KOPT-K1 (cell line): ENCODE data around the gene ST3GAL5.
"Not testable (repeated sequence)": the region's sequence is repeated elsewhere in the genome, so short reads cannot be mapped to it uniquely, and the experiment has no call there.

ENCODE experiments used
- H3K27ac ChIP-seq: fragments of 200-600 bp; sonication (generic); 2 replicates; pipeline ENCODE4 v1.5.1; 2016; ENCODE audit warnings: antibody characterized with exemption, mild to moderate bottlenecking, low read depth, low read length; ENCODE audit not compliant: poor library complexity, severe bottlenecking
- H3K36me3 ChIP-seq: fragments of 200-600 bp; sonication (generic); 2 replicates; pipeline ENCODE4 v1.5.1; 2017; ENCODE audit warnings: antibody characterized with exemption, mild to moderate bottlenecking, low read length, moderate library complexity; ENCODE audit not compliant: insufficient read depth
- H3K9me3 ChIP-seq: fragments of 200-600 bp; sonication (generic); 2 replicates; pipeline ENCODE4 v1.5.1; 2017; ENCODE audit warnings: antibody characterized with exemption, low read length, mild to moderate bottlenecking; ENCODE audit not compliant: insufficient read depth, poor library complexity, severe bottlenecking

The ST3GAL5 gene

DNA sequence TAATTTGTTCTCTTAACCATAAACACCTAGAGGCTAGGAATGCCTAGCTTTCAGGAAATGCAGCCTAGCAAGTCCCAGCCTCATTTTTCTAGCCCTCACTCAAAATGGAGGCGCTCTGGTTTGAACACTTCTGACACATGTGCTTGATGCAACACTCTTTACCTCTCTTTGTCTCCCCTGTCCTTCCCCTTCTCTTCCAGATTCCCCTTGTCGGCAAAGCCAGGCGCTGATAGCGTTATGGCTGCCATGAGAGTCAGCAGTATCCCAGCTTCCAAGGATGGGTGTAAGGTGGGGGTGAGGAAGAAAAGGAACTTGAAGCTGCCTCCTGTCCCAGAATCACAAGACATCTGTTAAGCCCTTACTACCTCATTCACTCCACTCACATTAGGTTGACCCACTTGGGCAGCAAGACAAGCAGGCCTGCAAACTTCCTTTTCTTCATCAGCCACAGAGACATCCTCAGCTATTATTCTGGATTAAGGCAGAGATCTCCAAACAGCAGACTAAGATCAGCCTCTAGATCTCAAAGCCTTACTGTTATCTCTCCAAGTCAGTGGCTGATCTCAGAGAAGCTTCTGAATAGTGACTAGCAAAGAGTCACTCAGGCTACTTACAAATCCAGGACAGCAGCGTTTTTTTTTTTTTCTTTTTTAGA lies 1.9 kb upstream of the ST3GAL5 start:
- peaks cover 14% of the 10 kb centered on the region for H3K9me3 ChIP-seq
- no peaks in the 10 kb centered on the region for H3K36me3 ChIP-seq
- H3K27ac ChIP-seq, result no peak overlapping the region

- H3K9me3 ChIP-seq, result peaks cover 5% of the 10 kb centered on the region
- H3K27ac ChIP-seq, result peak overlapping the region; percentile 61
- H3K36me3 ChIP-seq, result no peaks in the 10 kb centered on the region
Measured at GRCh38 chr2:85889627-85890281, 964 bp upstream of the ST3GAL5 start.

- Histone ChIP-seq H3K27ac (peak overlapping the region; percentile 61), H3K9me3 (no peaks in the 10 kb centered on the region)
Measured at GRCh38 chr2:85888020-85888683, 638 bp downstream of the ST3GAL5 start.

GRCh38 chr2:85887566-85888019 lies 1.2 kb downstream of the ST3GAL5 start:
- Histone ChIP-seq H3K9me3 (no peaks in the 10 kb centered on the region), H3K36me3 (no peaks in the 10 kb centered on the region), H3K27ac (peak overlapping the region; percentile 61)

More at GRCh38 chr2:85888020-85888683, 638 bp downstream of the ST3GAL5 start:
- no peaks in the 10 kb centered on the region for H3K36me3 ChIP-seq

DNA sequence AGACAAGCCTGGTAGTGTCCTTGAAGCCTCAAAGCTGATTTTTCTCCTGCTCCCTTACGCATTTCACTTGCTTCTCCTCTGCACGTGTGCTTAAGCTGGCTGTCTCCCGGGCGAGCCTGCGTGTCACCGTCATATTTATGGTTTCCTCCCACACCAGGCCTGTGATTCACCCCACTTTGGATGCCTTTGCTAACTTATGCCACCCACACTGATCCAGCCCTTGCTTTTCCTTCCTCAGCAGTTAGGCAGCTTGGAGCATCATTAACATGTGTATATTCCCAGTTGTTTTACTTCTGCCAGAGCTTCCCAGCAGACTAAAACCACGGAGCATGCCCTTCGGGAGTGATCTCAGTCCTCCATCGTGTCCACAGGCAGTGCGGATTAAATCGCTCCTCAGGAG lies 2.2 kb downstream of the ST3GAL5 start:
- Histone ChIP-seq H3K9me3 (peaks cover 9% of the 10 kb centered on the region), H3K27ac (no peak overlapping the region), H3K36me3 (no peaks in the 10 kb centered on the region)

DNA sequence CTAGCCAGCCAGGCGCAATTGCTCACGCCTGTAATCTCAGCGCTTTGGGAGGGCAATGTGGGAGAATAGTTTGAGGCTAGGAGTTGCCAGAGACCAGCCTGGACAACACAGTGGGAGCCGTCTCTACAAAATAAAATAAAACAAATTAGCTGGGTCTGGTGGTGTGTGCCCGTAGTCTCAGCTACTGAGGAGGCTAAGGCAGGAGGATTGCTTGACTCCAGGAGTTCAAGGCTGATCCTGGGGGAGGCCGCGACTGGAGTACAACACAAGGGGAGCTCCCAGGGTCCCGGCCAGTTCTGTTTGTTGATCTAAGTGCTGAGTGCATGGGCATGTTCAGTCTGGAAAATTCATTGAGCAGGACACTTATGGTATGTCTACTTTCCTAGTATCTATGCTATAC lies 2.6 kb downstream of the ST3GAL5 start:
- Histone ChIP-seq H3K27ac (no peak overlapping the region), H3K36me3 (no peaks in the 10 kb centered on the region), H3K9me3 (peaks cover 13% of the 10 kb centered on the region)

- not testable (repeated sequence) for H3K27ac ChIP-seq, H3K36me3 ChIP-seq
- peaks cover 18% of the 10 kb centered on the region for H3K9me3 ChIP-seq
Measured at GRCh38 chr2:85881781-85882180, 7.0 kb downstream of the ST3GAL5 start.

GRCh38 chr2:85880716-85881328 lies 8.0 kb downstream of the ST3GAL5 start:
- H3K36me3 ChIP-seq, H3K27ac ChIP-seq: not testable (repeated sequence)
- peaks cover 18% of the 10 kb centered on the region for H3K9me3 ChIP-seq

- peaks cover 18% of the 10 kb centered on the region for H3K9me3 ChIP-seq
Measured at GRCh38 chr2:85878719-85879370, 9.9 kb downstream of the ST3GAL5 start.

DNA sequence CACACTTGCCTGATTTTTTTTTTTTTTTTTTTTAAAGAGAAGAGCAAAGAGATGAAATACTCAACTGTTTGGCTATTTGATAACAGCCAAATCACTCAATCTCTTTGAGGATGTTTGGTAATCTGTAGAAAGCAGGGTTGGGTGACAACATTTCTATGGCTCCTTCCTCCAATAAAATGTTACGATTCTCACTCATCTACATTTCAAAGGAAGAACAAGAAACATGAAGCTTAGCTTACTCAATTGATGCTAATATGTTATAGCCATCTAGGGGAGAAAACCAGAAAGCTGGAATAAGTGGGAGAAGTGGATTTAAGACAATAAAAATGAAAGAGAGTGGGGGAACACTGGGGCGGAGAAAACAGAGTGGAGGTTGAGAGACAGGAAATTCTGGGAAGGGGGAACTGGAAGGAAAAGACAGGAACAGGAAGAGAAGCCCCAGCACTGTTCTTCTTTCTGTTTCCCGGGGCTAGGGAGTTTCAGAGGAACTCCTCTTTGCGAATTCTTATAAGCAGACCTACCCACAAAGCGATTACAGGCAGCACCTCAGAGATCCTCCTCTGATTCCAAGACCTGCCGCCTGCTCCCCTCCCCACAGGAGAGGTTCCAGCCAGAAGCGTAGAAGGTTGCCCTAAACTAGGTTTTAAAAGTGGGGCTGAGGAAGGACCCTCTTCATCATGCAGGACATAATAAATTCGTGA lies 13.3 kb downstream of the ST3GAL5 start:
- Histone ChIP-seq H3K36me3 (no peaks in the 10 kb centered on the region), H3K27ac (no peak overlapping the region)

More at GRCh38 chr2:85878719-85879370, 9.9 kb downstream of the ST3GAL5 start:
- Histone ChIP-seq H3K27ac (peak overlapping the region; percentile 27), H3K36me3 (no peaks in the 10 kb centered on the region)

GRCh38 chr2:85873679-85874078 lies 15.1 kb downstream of the ST3GAL5 start:
- Histone ChIP-seq H3K36me3 (no peaks in the 10 kb centered on the region), H3K27ac (no peak overlapping the region), H3K9me3 (no peaks in the 10 kb centered on the region)

More for the DNA sequence above, 13.3 kb downstream of the ST3GAL5 start:
- no peaks in the 10 kb centered on the region for H3K9me3 ChIP-seq

DNA sequence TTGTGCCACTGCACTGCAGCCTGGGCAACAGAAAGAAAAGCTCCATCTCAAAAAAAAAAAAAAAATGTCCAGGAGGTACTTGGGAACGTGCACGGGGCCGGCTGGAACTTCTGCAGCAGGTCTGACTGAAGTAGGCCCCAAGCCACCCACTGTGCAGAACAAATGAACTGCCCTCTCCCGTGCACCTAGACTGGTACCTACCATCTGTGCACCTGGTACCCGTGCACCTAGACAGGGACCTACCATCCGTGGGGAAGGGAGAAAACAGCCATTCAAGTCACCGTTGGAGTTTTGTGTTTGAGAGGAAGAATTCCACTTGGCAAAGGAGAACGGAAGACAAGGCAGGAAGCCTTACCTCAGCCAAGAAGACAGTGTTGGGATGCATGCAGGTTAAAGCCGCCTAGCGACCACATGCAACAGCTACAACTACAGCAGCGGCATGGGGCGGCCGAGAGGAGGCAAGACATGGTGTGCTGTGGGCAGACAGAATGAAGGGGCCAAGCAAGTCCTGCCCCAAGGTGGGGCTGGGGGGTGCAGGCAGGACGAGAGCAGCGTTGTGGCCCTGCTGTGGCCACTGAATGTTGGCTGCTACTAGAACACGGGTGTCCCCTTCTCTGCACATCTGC lies 16.1 kb downstream of the ST3GAL5 start:
- Histone ChIP-seq H3K36me3 (no peaks in the 10 kb centered on the region), H3K9me3 (no peaks in the 10 kb centered on the region), H3K27ac (no peak overlapping the region)

- no peaks in the 10 kb centered on the region for H3K36me3 ChIP-seq
- H3K9me3 ChIP-seq, result no peaks in the 10 kb centered on the region
- no peak overlapping the region for H3K27ac ChIP-seq
Measured at GRCh38 chr2:85871494-85872164, 17.2 kb downstream of the ST3GAL5 start.
